Cardiac atrium fibroblast (primary cell): Measurements from ENCODE around the gene QTRT2. TPM values are rescaled to one million over a fixed set of nuclear protein-coding genes. Genes with fewer than 3 reads are reported as not detected.

Experiments used
- total RNA-seq: library from RNA; depleted of rRNA; stranded (reverse); fragments of >200 nt; gene quantifications from 2 replicates; pipeline ENCODE4 v1.2.3, GENCODE V29; 2015

The QTRT2 gene
- total RNA-seq: 10.7 and 25.1 TPM in 2 replicates

DNA sequence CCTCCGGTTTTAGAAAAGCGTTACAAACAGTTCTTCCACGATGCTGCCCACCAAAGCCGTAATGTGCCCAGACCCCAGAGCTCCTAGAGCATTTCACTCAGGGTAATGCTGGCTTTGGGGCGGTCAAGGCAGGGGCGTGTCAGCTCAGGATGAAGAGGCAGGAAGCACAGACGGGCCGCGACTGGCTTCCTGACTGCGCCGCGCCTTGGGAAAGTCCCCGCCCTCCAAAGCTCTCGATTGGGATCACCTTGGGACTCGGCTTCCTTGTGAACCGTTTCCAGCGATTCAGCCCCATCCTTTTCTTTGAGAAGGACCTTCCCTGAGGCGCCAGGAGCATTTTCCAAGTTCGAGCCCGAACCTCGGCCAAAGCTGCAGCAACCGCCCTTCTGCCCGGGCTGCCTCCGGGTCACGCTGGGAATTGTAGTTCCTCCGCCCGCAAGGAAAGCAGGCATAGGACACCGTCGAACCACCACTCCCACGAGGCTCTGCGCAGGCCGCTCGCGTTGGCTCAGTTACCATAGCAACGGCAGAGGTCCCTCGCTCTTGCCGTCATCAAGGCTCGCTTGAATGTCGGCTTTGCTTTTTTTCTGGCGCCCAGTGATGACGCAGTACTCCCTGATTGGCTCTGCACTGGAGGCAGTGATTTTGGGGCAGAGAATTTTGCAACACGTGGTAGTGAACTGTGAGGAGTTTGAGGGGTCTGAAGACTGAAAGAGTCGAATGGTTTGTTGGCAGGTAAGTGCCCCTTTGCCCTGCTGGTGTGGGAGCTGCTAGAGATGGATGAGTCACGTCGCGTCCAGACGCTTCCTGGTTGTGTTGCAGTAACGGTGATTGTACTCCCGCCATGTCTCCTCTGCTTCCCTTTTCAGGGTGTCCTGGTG lies at the start of gene QTRT2, which contains the start of gene CCDC191:
TSS of gene QTRT2 (plus strand) at position 608 of the 881 bp plus-strand sequence. CDS start 8,521 bp downstream, outside the sequence.
TSS of gene CCDC191 (minus strand) at position 397 of the 881 bp plus-strand sequence. CDS start at position 337, 60 bp downstream.

Other genes starting within 250 kb of the QTRT2 start
- 2.3 and 2.6 TPM in 2 replicates for gene GRAMD1C, start 217.9 kb upstream of the QTRT2 start, total RNA-seq
- gene ZDHHC23, start 108.7 kb upstream of the QTRT2 start, total RNA-seq: 1.1 and 2.9 TPM in 2 replicates
- 1.1 and 2.3 TPM in 2 replicates for gene CCDC191, start 211 bp upstream of the QTRT2 start, total RNA-seq
- not detected in 2 replicates for gene DRD3, start 122.3 kb downstream of the QTRT2 start, total RNA-seq
- gene ZNF80, start 180.8 kb downstream of the QTRT2 start, total RNA-seq: not detected in 2 replicates
- 0.32 TPM in 1 of 2 replicates, not detected in the other for gene TIGIT, start 237.3 kb downstream of the QTRT2 start, total RNA-seq